Measurements from ENCODE around the gene ILKAP.
A peak's percentile ranks its signal among the peaks of the same experiment; 100 is the strongest.

Gene ILKAP

DNA sequence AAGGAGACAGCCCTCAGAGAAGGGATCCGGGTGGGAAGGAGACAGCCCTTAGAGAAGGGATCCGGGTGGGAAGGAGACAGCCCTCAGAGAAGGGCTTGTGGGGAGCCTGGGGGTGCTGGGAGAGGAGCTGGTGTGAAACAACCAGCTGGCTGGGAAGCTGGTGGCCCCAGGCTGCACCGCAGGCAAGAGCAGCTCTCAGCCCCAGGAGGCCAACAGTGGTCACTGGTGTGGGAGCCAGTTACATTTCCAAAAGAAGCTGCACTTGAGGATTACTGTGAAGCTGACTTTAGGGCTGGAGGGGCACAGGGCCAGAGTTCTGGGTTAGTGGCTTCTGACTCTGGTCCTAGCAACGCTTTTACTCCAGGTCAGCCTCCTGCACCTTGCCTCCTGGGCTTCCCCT is 33.1 kb upstream of the ILKAP start:
- H3K4me3 ChIP-seq (ENCODE audit: low read length in 2 of 2), result no peak overlapping the region
- H3K9me3 ChIP-seq (ENCODE audit: control insufficient read depth in 2 of 2, low read length in 2 of 2), result no peaks in the 10 kb centered on the region
- H3K9ac ChIP-seq (ENCODE audit: low read depth in 1 of 2, low read length in 2 of 2), result no peak overlapping the region
- no peak overlapping the region for H3K27ac ChIP-seq (ENCODE audit: low read depth in 2 of 2, low read length in 2 of 2)
- H3K4me1 ChIP-seq (ENCODE audit: control insufficient read depth in 2 of 2, insufficient read depth in 2 of 2, low read length in 2 of 2), result peaks cover 3 to 10% of the 10 kb centered on the region in 2 donors
- peaks cover 0 to 3% of the 10 kb centered on the region in 2 donors for H3K27me3 ChIP-seq (ENCODE audit: control insufficient read depth in 2 of 2, insufficient read depth in 2 of 2, low read length in 2 of 2)
- no peaks in the 10 kb centered on the region for H3K36me3 ChIP-seq (ENCODE audit: control insufficient read depth in 2 of 2, insufficient read depth in 2 of 2, low read length in 2 of 2)

- Histone ChIP-seq H3K4me1 (ENCODE audit: control insufficient read depth in 2 of 2, insufficient read depth in 2 of 2, low read length in 2 of 2) (peaks cover 3 to 4% of the 10 kb centered on the region in 2 donors), H3K27ac (ENCODE audit: low read depth in 2 of 2, low read length in 2 of 2) (no peak overlapping the region), H3K4me3 (ENCODE audit: low read length in 2 of 2) (no peak overlapping the region), H3K9ac (ENCODE audit: low read depth in 1 of 2, low read length in 2 of 2) (no peak overlapping the region), H3K36me3 (ENCODE audit: control insufficient read depth in 2 of 2, insufficient read depth in 2 of 2, low read length in 2 of 2) (no peaks in the 10 kb centered on the region), H3K27me3 (ENCODE audit: control insufficient read depth in 2 of 2, insufficient read depth in 2 of 2, low read length in 2 of 2) (peaks cover 0 to 3% of the 10 kb centered on the region in 2 donors), H3K9me3 (ENCODE audit: control insufficient read depth in 2 of 2, low read length in 2 of 2) (no peaks in the 10 kb centered on the region)
Observed at GRCh38 chr2:238235856-238236255, 32.4 kb upstream of the ILKAP start.

GRCh38 chr2:238235331-238235732 is 31.8 kb upstream of the ILKAP start:
- Histone ChIP-seq H3K27ac (ENCODE audit: low read depth in 2 of 2, low read length in 2 of 2) (no peak overlapping the region), H3K4me1 (ENCODE audit: control insufficient read depth in 2 of 2, insufficient read depth in 2 of 2, low read length in 2 of 2) (peaks cover 3% of the 10 kb centered on the region in 2 donors), H3K36me3 (ENCODE audit: control insufficient read depth in 2 of 2, insufficient read depth in 2 of 2, low read length in 2 of 2) (no peaks in the 10 kb centered on the region), H3K9me3 (ENCODE audit: control insufficient read depth in 2 of 2, low read length in 2 of 2) (no peaks in the 10 kb centered on the region), H3K4me3 (ENCODE audit: low read length in 2 of 2) (no peak overlapping the region), H3K9ac (ENCODE audit: low read depth in 1 of 2, low read length in 2 of 2) (no peak overlapping the region), H3K27me3 (ENCODE audit: control insufficient read depth in 2 of 2, insufficient read depth in 2 of 2, low read length in 2 of 2) (peaks cover 0 to 3% of the 10 kb centered on the region in 2 donors)

DNA sequence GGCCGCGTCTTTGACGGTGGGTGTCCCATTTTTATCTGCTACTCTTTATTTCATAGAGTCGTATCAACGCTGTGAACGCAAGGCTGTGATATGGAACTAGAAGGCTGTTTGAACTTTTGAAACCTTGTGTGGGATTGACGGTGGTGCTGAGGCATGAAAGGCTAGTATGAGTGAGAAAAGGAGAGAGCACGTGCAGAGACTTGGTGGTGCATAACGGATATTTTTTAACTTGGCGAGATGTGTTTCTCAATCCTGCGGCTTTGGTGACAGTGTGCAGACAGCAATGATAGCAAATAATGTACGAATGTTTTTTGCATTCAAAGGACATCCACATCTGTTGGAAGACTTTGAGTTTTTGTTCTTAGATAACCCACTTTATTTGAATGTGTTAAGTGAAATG is 30.1 kb upstream of the ILKAP start:
- Histone ChIP-seq H3K9me3 (ENCODE audit: control insufficient read depth in 2 of 2, low read length in 2 of 2) (no peaks in the 10 kb centered on the region), H3K27me3 (ENCODE audit: control insufficient read depth in 2 of 2, insufficient read depth in 2 of 2, low read length in 2 of 2) (peaks cover 0 to 3% of the 10 kb centered on the region in 2 donors)

GRCh38 chr2:238231809-238232208 is 28.3 kb upstream of the ILKAP start:
- Histone ChIP-seq H3K36me3 (ENCODE audit: control insufficient read depth in 2 of 2, insufficient read depth in 2 of 2, low read length in 2 of 2) (no peaks in the 10 kb centered on the region), H3K4me1 (ENCODE audit: control insufficient read depth in 2 of 2, insufficient read depth in 2 of 2, low read length in 2 of 2) (peaks cover 0 to 14% of the 10 kb centered on the region in 2 donors), H3K9me3 (ENCODE audit: control insufficient read depth in 2 of 2, low read length in 2 of 2) (no peaks in the 10 kb centered on the region), H3K27ac (ENCODE audit: low read depth in 2 of 2, low read length in 2 of 2) (no peak overlapping the region), H3K4me3 (ENCODE audit: low read length in 2 of 2) (no peak overlapping the region), H3K9ac (ENCODE audit: low read depth in 1 of 2, low read length in 2 of 2) (no peak overlapping the region), H3K27me3 (ENCODE audit: control insufficient read depth in 2 of 2, insufficient read depth in 2 of 2, low read length in 2 of 2) (no peaks in the 10 kb centered on the region)

More for the DNA sequence above, 30.1 kb upstream of the ILKAP start:
- Histone ChIP-seq H3K27ac (ENCODE audit: low read depth in 2 of 2, low read length in 2 of 2) (no peak overlapping the region), H3K9ac (ENCODE audit: low read depth in 1 of 2, low read length in 2 of 2) (no peak overlapping the region), H3K4me1 (ENCODE audit: control insufficient read depth in 2 of 2, insufficient read depth in 2 of 2, low read length in 2 of 2) (peaks cover 0 to 7% of the 10 kb centered on the region in 2 donors), H3K36me3 (ENCODE audit: control insufficient read depth in 2 of 2, insufficient read depth in 2 of 2, low read length in 2 of 2) (no peaks in the 10 kb centered on the region), H3K4me3 (ENCODE audit: low read length in 2 of 2) (no peak overlapping the region)

- peaks cover 0 to 14% of the 10 kb centered on the region in 2 donors for H3K4me1 ChIP-seq (ENCODE audit: control insufficient read depth in 2 of 2, insufficient read depth in 2 of 2, low read length in 2 of 2)
- no peak overlapping the region for H3K27ac ChIP-seq (ENCODE audit: low read depth in 2 of 2, low read length in 2 of 2)
- no peak overlapping the region for H3K9ac ChIP-seq (ENCODE audit: low read depth in 1 of 2, low read length in 2 of 2)
- no peaks in the 10 kb centered on the region for H3K9me3 ChIP-seq (ENCODE audit: control insufficient read depth in 2 of 2, low read length in 2 of 2)
- peak overlapping the region; percentile 27 to 67 for H3K4me3 ChIP-seq (ENCODE audit: low read length in 2 of 2)
- no peaks in the 10 kb centered on the region for H3K36me3 ChIP-seq (ENCODE audit: control insufficient read depth in 2 of 2, insufficient read depth in 2 of 2, low read length in 2 of 2)
- no peaks in the 10 kb centered on the region for H3K27me3 ChIP-seq (ENCODE audit: control insufficient read depth in 2 of 2, insufficient read depth in 2 of 2, low read length in 2 of 2)
Observed at GRCh38 chr2:238231251-238231793, 27.8 kb upstream of the ILKAP start.

GRCh38 chr2:238230699-238231098 is 27.2 kb upstream of the ILKAP start:
- Histone ChIP-seq H3K36me3 (ENCODE audit: control insufficient read depth in 2 of 2, insufficient read depth in 2 of 2, low read length in 2 of 2) (no peaks in the 10 kb centered on the region), H3K4me1 (ENCODE audit: control insufficient read depth in 2 of 2, insufficient read depth in 2 of 2, low read length in 2 of 2) (peaks cover 0 to 14% of the 10 kb centered on the region in 2 donors), H3K27ac (ENCODE audit: low read depth in 2 of 2, low read length in 2 of 2) (no peak overlapping the region), H3K4me3 (ENCODE audit: low read length in 2 of 2) (no peak overlapping the region), H3K27me3 (ENCODE audit: control insufficient read depth in 2 of 2, insufficient read depth in 2 of 2, low read length in 2 of 2) (no peaks in the 10 kb centered on the region), H3K9ac (ENCODE audit: low read depth in 1 of 2, low read length in 2 of 2) (no peak overlapping the region), H3K9me3 (ENCODE audit: control insufficient read depth in 2 of 2, low read length in 2 of 2) (no peaks in the 10 kb centered on the region)

DNA sequence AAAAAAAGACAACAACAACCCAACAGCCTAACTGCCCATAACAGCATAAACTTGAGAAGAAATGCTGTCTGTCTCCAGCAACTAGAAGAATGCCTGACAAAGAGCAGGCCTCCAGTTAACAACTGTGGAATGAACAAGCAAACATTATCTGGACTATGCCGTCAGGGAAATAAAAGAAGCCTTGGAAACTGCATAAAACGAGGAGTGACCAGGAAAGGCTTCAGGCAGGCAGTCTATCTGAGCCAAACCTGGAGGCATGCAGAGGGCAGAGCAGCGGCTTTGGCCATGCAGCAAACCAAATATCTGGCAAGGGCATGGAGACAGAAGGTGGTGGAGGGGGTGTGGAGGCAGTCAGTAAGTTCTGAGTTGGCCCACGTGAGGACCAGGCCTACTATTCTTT is 25.2 kb upstream of the ILKAP start:
- Histone ChIP-seq H3K27ac (ENCODE audit: low read depth in 2 of 2, low read length in 2 of 2) (peak overlapping the region; percentile 24 to 39), H3K9ac (ENCODE audit: low read depth in 1 of 2, low read length in 2 of 2) (no peak overlapping the region), H3K9me3 (ENCODE audit: control insufficient read depth in 2 of 2, low read length in 2 of 2) (no peaks in the 10 kb centered on the region), H3K4me3 (ENCODE audit: low read length in 2 of 2) (no peak overlapping the region), H3K4me1 (ENCODE audit: control insufficient read depth in 2 of 2, insufficient read depth in 2 of 2, low read length in 2 of 2) (peaks cover 0 to 14% of the 10 kb centered on the region in 2 donors), H3K36me3 (ENCODE audit: control insufficient read depth in 2 of 2, insufficient read depth in 2 of 2, low read length in 2 of 2) (no peaks in the 10 kb centered on the region), H3K27me3 (ENCODE audit: control insufficient read depth in 2 of 2, insufficient read depth in 2 of 2, low read length in 2 of 2) (no peaks in the 10 kb centered on the region)

DNA sequence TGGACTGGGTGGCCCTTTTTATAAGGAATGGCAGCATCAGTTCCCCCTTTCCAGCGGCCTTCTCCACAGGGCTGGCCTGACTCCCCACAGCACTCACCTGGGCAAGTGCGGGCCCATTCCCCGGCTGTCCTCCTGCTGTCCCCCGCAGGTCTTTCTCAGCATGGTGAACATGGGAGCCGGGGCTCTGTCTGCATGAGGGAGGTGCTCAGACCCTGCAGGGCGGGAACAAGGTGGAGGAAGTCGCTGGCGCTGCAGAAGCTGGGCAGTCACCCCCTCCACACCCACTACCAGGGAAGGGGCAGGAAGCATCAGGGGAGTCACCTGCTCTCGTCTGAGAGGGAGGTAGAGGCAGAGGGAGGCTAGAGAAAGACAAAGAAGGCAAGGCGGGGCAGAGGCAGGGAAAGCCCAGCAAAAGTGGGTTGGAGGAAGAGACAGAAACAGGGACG is 24.1 kb upstream of the ILKAP start:
- Histone ChIP-seq H3K4me1 (ENCODE audit: control insufficient read depth in 2 of 2, insufficient read depth in 2 of 2, low read length in 2 of 2) (peaks cover 0 to 14% of the 10 kb centered on the region in 2 donors), H3K36me3 (ENCODE audit: control insufficient read depth in 2 of 2, insufficient read depth in 2 of 2, low read length in 2 of 2) (no peaks in the 10 kb centered on the region), H3K27ac (ENCODE audit: low read depth in 2 of 2, low read length in 2 of 2) (no peak overlapping the region), H3K4me3 (ENCODE audit: low read length in 2 of 2) (no peak overlapping the region), H3K27me3 (ENCODE audit: control insufficient read depth in 2 of 2, insufficient read depth in 2 of 2, low read length in 2 of 2) (no peaks in the 10 kb centered on the region), H3K9me3 (ENCODE audit: control insufficient read depth in 2 of 2, low read length in 2 of 2) (no peaks in the 10 kb centered on the region), H3K9ac (ENCODE audit: low read depth in 1 of 2, low read length in 2 of 2) (no peak overlapping the region)

DNA sequence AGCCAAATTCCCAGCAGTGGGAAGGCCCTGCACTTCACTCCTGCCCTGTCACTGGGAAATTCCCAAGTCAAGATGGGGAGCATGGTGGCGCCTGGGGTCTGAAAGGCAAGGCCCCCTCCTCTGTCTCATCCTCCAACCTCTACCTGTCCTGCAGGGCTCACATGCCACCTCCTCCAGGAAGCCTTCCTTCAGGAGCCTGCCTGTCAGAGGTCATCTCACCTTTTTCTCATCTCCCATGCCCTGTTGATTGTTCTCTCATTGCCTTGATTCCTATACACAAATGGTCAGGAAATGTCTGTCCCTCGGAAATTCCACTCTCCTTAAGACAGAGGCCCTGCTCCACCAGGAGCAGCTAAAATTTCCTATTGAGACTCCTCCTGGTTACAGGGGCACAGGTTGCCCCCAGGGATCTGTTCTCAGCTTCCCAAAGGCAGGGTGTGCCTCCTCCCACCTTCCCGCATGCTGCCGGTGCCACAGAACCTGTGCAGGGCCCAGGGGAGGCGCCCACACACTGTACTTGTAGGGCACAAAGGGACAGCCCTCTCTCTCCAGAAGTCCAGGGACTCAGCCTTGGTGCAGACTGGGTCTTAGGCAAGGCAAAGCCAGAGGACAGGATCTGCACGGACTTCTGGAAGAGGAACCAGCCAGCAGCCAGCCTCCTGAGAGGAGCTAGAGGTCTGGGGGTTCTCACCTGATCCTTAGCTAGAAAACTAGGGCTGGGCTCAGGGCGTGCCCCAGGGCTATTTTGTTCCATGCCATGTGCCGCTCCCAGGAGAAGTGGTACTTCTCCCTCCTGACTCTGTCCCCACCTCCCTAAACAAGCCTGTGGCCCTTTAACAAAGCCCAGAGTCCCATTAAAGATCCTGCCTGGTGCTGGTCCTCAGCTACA is 23.4 kb upstream of the ILKAP start:
- Histone ChIP-seq H3K9ac (ENCODE audit: low read depth in 1 of 2, low read length in 2 of 2) (no peak overlapping the region), H3K4me3 (ENCODE audit: low read length in 2 of 2) (no peak overlapping the region), H3K36me3 (ENCODE audit: control insufficient read depth in 2 of 2, insufficient read depth in 2 of 2, low read length in 2 of 2) (no peaks in the 10 kb centered on the region), H3K27me3 (ENCODE audit: control insufficient read depth in 2 of 2, insufficient read depth in 2 of 2, low read length in 2 of 2) (no peaks in the 10 kb centered on the region), H3K9me3 (ENCODE audit: control insufficient read depth in 2 of 2, low read length in 2 of 2) (no peaks in the 10 kb centered on the region), H3K4me1 (ENCODE audit: control insufficient read depth in 2 of 2, insufficient read depth in 2 of 2, low read length in 2 of 2) (peaks cover 0 to 14% of the 10 kb centered on the region in 2 donors), H3K27ac (ENCODE audit: low read depth in 2 of 2, low read length in 2 of 2) (no peak overlapping the region)
